Measurements from ENCODE around the gene TMEM181. TPM values are rescaled to one million over a fixed set of nuclear protein-coding genes. Genes with fewer than 3 reads are reported as not detected.
"Not testable (repeated sequence)": the region's sequence is repeated elsewhere in the genome, so short reads cannot be mapped to it uniquely, and the experiment has no call there.

Gene TMEM181
- total RNA-seq, 1 donor from 2014 or later = 10.6 TPM

DNA sequence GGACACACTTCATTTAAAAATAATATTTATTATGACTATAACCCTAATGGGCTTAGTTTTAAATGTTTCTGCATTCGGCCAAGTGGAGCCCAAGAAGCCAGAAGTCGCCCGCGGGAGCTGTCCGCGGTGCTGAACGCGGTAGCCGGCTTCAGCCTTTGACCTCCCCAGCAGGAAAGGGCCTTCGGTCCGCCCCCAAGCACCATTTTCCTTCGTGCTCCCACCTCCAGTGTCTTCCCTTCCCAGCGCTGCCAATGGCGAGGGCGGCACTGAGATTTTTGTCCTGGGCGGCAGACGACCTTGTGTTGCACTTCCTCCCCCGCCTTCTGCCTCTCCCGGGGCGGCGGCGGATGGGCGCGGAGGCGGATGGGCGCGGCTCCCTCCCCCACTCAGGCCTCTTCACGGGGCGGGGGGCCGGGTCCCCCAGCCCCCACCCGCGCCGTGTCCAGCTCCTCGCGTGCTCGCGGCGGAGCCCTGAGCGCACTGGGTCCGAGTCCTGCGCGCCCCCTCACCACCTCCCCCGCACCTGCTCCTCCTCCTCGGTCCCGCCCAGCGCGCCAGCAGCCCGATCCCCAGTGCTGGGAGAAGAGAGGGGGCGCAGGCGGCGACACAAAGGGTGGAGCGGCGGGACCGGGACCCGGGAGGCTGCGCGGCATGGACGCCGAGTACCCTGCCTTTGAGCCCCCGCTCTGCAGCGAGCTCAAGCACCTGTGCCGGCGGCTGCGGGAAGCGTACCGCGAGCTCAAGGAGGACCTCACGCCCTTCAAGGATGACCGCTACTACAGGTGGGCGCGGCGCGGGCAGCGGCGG, 23.6 kb upstream of the TMEM181 start:
- DNase-seq (ENCODE audit: low spot score) = no peak
- intact Hi-C loops (cut with DNase I) = no loop called here

DNA sequence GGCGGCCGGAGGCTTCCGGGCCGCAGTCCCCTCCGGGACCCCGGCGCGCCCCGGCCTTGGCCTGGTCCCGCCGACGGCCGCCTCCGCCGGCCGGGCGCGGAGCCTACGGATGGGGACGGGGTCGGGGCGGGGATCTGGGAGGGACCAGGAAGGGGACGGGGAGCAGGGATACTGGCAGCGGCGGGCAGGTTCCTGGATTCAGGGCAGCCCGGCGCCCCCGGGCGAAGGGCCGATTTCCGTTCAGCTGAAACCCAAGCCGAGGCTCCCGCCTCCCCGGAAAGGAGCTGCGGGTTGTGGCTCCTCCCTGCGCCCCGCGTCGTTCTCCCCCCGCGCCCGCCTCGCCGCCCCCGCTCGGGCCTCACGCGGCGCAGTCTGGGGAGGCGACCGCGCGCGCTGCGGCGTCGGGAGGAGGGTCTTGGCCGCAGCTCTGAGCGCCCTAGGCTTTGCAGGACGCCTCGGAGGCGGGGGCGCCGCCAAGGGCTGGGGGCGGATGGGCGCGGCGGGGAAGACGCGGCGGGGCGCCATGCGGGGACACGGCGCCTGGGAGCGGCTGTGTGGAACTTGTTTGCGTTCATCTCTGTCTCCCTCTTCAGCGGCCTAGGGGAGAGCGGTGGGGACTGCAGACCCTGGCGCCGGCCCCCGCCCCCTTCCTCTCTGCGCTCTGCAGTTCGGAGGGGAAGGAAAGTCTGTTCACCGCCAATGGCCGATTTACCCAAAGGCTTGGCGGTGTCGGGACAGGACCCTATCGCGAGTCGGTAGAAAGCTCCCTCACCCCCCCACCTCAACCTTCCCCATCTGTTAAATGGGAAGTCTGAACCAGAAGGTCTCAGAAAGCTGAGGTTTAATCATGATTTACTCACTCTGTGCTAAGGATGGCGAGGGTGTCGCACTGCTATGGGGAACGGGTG, 22.7 kb upstream of the TMEM181 start:
- no peak for DNase-seq (ENCODE audit: low spot score)
- intact Hi-C loops (cut with DNase I) = no loop called here

DNA sequence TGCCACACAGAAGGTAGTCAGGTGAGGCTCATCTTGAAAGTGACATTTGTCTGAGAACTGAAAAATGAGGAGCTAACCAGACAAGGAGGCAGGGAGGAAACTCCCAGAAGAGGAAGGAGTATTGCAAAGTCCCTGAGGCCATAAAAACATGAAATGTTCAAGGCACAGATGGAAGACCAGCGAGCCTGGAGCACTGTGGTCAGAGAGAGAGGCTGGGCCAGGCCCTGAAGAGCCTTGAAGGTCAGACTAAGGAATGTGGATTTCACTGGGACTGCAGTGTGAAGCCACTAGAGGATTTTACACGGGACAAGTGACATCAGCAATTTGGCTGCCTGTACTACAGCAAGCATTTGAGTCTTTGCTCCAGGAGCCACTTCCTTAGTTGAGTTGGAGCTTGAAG, 21.1 kb upstream of the TMEM181 start:
- intact Hi-C loops (cut with DNase I) = no loop called here
- DNase-seq (ENCODE audit: low spot score) = no peak

- intact Hi-C loops (cut with DNase I) = no loop called here
- no peak for DNase-seq (ENCODE audit: low spot score)
Observed at GRCh38 chr6:158539413-158539812, 20.5 kb upstream of the TMEM181 start.

DNA sequence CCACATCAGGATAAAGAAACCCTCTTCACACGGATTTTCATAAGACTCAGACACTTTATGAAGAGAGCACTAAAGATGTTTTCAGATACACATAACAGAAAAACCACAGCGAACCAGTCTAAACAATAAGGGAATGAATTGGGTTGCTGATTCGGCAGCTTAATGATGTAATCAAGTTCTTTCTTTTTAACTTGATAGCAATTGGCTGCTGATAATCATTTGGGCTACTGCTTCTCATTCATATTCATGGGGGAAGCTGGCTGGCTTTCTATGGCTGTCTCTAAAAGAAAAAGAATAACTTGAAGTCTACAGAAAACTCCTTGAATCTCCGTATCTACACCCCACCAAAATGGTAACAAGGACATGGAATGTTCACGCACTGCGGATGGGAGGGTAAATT, 20.0 kb upstream of the TMEM181 start:
- DNase-seq (ENCODE audit: low spot score) = no peak
- intact Hi-C loops (cut with DNase I) = no loop called here

- intact Hi-C loops (cut with DNase I) = no loop called here
- DNase-seq (ENCODE audit: low spot score) = no peak
Observed at GRCh38 chr6:158543606-158544185, 16.2 kb upstream of the TMEM181 start.

DNA sequence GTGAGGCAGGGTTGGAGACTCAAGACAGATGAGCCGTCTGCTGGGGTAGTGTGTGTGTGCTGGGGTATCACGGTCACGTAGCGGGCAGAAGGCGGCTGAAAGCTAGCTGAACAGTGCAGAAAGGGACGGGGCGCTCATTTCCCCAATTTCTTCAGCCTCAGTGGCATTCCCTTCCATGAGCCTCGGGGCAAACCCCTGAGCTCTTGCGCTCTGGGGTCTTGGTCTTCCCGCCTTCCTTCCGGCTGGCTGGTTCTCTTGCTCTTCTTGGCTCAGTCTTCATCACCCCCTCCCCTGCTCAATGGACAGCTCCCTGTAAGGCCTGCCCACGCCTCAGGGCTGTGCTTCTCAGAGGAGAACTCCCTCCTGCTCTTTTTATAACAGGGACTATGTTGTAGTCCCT, 15.5 kb upstream of the TMEM181 start:
- intact Hi-C loops (cut with DNase I) = no loop called here

GRCh38 chr6:158545043-158545966, 14.6 kb upstream of the TMEM181 start:
- intact Hi-C loops (cut with DNase I) = no loop called here
- no peak for DNase-seq (ENCODE audit: low spot score)

More for the DNA sequence above, 15.5 kb upstream of the TMEM181 start:
- DNase-seq (ENCODE audit: low spot score) = no peak

- intact Hi-C loops (cut with DNase I) = no loop called here
- no peak for DNase-seq (ENCODE audit: low spot score)
Observed at GRCh38 chr6:158548418-158549161, 11.3 kb upstream of the TMEM181 start.

DNA sequence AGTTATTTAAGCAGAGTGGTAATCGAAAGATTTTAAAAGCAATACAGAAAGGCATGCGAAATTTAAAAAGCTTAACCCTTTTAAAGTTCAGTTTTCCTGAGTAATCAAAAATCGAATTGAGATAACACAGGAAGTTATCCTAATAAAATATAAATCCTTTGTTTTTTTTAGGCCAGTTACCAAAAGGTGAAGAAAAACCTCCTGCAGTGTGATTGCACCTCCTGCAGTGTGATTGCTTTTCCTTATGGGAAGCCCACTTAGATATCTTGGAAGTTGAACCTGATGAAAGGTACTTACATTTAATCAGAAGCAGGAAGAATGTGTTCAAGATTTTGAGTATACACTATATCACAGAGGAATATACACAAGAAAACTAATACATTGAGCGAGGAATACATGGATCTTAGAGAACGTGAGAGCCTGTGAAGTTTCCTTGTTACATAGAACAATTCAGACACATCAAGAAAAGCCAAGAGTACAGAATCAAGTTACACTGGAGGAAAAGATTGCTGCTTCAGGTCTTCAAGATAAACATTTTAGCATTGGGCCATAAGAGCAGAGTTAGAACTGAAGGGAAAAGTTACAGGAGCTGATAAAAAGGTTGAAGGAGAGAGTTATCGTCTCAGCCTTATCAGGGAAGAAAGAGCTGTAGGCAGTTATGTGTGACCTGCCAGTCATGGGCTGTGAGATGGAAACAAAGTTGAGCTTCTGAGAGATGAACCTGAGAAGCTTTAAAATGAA, 7.7 kb upstream of the TMEM181 start:
- intact Hi-C loops (cut with DNase I) = no loop called here
- no peak for DNase-seq (ENCODE audit: low spot score)

- intact Hi-C loops (cut with DNase I) = no loop called here
Observed at GRCh38 chr6:158552796-158553138, 7.1 kb upstream of the TMEM181 start.

GRCh38 chr6:158554611-158555361, 5.1 kb upstream of the TMEM181 start:
- intact Hi-C loops (cut with DNase I) = no loop called here
- no peak for DNase-seq (ENCODE audit: low spot score)

More at GRCh38 chr6:158552796-158553138, 7.1 kb upstream of the TMEM181 start:
- DNase-seq (ENCODE audit: low spot score) = no peak

DNA sequence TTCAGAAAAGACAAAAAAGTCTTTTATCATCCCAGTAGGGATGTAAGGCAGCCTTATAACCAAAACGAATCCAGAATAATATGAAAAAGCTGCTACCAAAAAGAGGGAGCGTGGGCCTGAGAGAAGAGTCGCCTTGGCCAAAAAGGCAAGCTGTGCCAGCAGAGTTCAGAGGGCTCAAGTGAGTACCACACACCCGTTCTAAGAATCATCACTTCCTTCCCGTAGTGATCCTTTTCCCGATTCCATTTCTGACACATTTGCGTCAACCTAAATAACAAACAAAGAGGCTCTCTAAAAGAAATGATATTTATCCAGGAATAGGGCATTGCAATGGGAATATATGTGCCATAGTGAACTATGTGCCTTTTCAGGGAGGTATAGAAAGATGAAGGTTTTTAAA, 3.8 kb upstream of the TMEM181 start:
- intact Hi-C loops (cut with DNase I) = no loop called here
- no peak for DNase-seq (ENCODE audit: low spot score)

DNA sequence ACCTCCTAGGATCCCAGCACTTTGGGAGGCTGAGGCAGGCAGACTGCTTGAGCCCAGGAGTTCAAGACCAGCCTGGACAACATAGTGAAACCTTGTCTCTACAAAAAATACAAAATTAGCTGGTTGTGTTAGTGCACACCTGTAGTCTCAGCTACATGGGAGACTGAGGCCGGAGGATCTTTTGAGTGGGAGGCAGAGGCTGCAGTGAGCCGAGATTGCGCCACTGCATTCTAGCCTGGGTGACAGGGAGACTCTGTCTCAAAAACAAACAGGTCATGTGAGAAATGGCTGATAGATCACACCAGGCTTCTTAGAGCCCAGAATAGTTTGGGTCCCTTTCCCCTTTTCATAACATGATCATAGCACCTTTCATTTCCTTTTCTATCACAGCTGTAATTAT, 2.8 kb upstream of the TMEM181 start:
- intact Hi-C loops (cut with DNase I); DNase-seq (ENCODE audit: low spot score): not testable (repeated sequence)

DNA sequence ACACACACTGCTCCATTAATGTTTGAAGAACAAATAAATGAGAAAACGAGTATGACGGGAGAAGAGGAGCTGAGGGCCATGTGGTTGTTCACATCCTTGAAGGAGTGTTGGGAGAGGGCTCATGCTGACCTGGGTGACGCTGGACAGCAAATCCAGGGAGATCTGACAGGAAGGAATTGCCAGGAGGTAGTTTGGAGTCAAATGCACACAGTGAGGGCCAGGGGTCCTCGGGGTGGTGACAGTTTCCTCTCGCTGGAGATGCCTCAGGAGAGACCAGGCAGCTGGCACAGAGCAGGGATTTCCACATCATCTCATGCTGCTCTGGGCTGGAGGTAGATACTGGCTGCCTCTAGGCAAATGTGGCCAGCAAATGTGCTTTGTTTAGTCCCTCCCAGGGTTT, 2.0 kb upstream of the TMEM181 start:
- intact Hi-C loops (cut with DNase I) = no loop called here
- DNase-seq (ENCODE audit: low spot score) = no peak

DNA sequence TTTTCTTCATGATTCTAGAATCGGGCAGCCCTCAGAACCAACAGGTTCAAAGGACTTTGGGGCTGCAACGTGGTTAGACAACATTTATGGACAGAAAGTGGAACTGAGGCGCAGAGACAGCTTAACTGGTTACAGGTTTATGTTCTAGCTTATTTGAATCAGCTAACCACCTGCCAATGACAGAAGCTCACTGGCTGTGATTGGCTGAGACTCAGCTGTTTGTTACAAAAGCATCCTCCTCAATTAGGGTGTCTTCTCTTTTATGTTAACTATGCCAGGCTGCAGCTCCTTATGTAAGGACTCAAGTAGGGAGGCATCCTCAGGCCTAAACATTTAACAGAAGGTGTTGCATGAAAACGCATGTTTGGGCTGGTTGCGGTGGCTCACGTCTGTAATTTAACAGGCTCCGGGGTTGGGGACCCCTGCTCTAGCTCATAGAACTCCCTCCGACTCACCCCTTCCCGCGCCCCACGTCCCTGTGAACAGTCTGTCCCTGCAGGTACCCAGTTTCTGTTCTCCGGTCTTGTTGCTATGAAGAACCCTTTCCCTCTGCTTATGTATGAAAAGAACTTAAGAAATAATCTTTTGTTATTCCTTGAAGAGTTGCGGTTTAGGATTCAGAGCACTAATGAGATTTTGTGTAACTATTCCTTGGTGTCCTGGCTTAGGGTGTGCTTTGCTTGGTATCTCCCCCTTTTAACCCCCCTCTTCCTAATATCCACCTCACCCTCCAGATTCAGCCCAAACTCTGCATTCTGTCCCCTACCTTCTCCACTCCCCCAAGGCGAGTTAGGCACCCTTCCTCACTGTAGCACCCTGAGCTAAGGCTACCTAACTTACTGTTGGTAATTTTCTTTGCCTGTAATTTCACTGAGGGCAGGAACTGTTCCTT, 1.2 kb upstream of the TMEM181 start:
- DNase-seq (ENCODE audit: low spot score) = no peak
- intact Hi-C loops (cut with DNase I) = no loop called here
